ENCODE data around the gene SLC36A3. TPM values are rescaled to one million over a fixed set of nuclear protein-coding genes. Genes with fewer than 3 reads are reported as not detected.

Gene SLC36A3
- total and polyA plus RNA-seq, 2 of the 4 experiments (the other 2 are of a cell fraction), result not detected

DNA sequence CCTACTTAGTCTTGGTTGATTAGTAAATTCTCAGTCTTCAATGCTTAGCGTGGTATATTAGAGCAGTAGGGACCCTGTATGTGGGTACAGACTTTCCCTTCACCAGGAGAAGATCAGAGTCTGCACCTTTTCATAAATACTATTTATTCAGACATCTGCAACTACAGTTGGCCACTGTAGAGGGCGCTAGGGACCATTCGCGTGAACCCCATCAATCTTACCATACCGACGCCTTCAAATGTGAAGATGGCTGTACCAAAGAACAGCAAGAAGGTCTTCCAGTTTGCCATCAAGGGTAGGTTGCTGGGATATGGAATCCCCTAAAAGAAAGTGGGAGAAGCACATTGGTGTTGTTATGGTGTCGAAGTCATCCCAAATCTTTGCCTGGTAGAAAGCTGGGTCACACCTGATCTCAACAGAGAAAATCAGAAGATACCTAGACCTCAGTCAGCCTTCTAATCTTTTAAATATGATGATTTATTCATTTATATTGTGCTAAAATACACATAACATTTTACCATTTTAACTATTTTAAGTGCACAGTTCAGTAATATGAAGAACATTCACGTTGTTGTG, 19.1 kb downstream of the SLC36A3 start:
- no TSS peak for BruUV-seq (replicated peaks)
- Histone ChIP-seq H2BK5ac (ENCODE audit: low read depth, low read length, poor library complexity, severe bottlenecking) (no peak overlapping the region), H2AFZ (replicated peaks; ENCODE audit: low read length, poor library complexity) (no peak overlapping the region), H3K18ac (ENCODE audit: low read depth, low read length) (no peak overlapping the region), H3K9me1 (ENCODE audit: insufficient read depth, low read length) (no peaks in the 10 kb centered on the region), H3K4me2 (ENCODE audit: low read depth, low read length) (no peak overlapping the region), H2AK5ac (ENCODE audit: low read depth, low read length) (no peak overlapping the region), H4K5ac (ENCODE audit: low read depth, low read length) (no peak overlapping the region), H3K36me3 (ENCODE audit: control insufficient read depth, insufficient read depth, low read length) (no peaks in the 10 kb centered on the region), H3K4me1 (ENCODE audit: control insufficient read depth, insufficient read depth, low read length) (no peaks in the 10 kb centered on the region), H4K8ac (ENCODE audit: low read depth in 2 of 2, low read length in 2 of 2) (no peak overlapping the region), H3K9ac (ENCODE audit: low read depth, low read length) (no peak overlapping the region), H4K20me1 (ENCODE audit: insufficient read depth, low read length) (no peaks in the 10 kb centered on the region), H3K4ac (ENCODE audit: low read depth, low read length) (no peak overlapping the region), H2BK120ac (ENCODE audit: low read depth, low read length) (no peak overlapping the region), H3K27ac (ENCODE audit: insufficient read depth, low read length) (no peak overlapping the region), H2AK9ac (replicated peaks; ENCODE audit: low read depth, low read length, poor library complexity) (no peak overlapping the region), H3K79me1 (ENCODE audit: low read depth in 1 of 2, low read length in 2 of 2) (no peaks in the 10 kb centered on the region), H2BK15ac (ENCODE audit: low read depth, low read length) (no peak overlapping the region), H3K27me3 (ENCODE audit: control insufficient read depth, insufficient read depth, low read length) (no peaks in the 10 kb centered on the region; the same call in none of the 2 replicates), H4K91ac (ENCODE audit: insufficient read depth, low read depth, low read length) (no peak overlapping the region), H3K9me3 (ENCODE audit: control insufficient read depth, insufficient read depth, low read length) (no peaks in the 10 kb centered on the region), H3K23ac (ENCODE audit: low read depth, low read length) (no peak overlapping the region), H3K56ac (ENCODE audit: extremely low read depth, insufficient read depth, low read length) (no peak overlapping the region), H3K4me3 (ENCODE audit: insufficient read depth, low read depth, low read length) (no peak overlapping the region), H3K14ac (replicated peaks; ENCODE audit: low read depth, low read length) (no peak overlapping the region), H2BK20ac (ENCODE audit: low read depth, low read length) (no peak overlapping the region)
- ChIA-PET POLR2A (ENCODE audit: unreplicated experiment) (no interaction called here), CTCF (no interaction called here)
- DNase-seq, result no peak
- no peak for TF ChIP-seq ELK1 (IDR thresholded peaks at IDR 0.05; ENCODE audit: borderline replicate concordance, low read depth, low read length)
- 0 out of 2 replicates have a peak, but pooled peaks have one; percentile 7 for TF ChIP-seq CTCF (conservative IDR thresholded peaks at IDR 0.05; ENCODE audit: low read depth, low read length)
- no CpG with 5 or more reads among the region's 8 CpGs for WGBS, 2 experiments (ENCODE audit: extremely low coverage in 2 of 2, insufficient read length in 1 of 2)
- intact Hi-C loops (cut with micrococcal nuclease), result no loop called here
- no peak for ATAC-seq (ENCODE audit: low read depth)
- dilution Hi-C loops (cut with HindIII; ENCODE audit: low sequenced_read_pairs, unreplicated experiment), result no loop called here
- in situ Hi-C loops (cut with MboI; ENCODE audit: low sequenced_read_pairs), result no loop called here

Data from IMR-90 (cell line).